GM18861 (cell line): ENCODE data around the gene FMN1.
"Not testable (repeated sequence)": the region's sequence is repeated elsewhere in the genome, so short reads cannot be mapped to it uniquely, and the experiment has no call there.

Experiments
- ATAC-seq: cut with Tn5 transposase; IDR thresholded peaks from one replicate; pipeline ENCODE4 v1.9.1; 2021; ENCODE audit not compliant: unreplicated experiment

The FMN1 gene

GRCh38 chr15:32866454-32867312, 327.8 kb downstream of the FMN1 start:
- no peak for ATAC-seq

DNA sequence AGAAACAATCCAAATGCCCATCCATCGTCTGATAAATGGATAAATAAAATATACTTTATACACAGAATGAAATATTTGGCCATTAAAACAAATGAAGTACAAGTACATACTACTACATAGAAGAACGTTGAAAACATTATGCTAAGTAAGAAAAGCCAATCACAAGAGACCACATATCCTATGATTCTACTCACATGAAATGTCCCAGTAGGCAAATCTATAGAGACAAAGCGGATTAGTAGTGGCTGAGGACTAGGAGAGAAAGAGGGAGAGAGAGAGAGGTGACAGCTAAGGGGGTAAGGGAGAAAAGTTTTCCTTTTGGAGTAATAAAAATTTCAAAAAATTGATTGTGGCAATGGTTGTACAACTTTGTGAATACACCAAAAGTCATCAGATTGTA, 329.7 kb downstream of the FMN1 start:
- ATAC-seq, result no peak

GRCh38 chr15:32864051-32864450, 330.5 kb downstream of the FMN1 start:
- no peak for ATAC-seq

- no peak for ATAC-seq
These were observed 332.8 kb downstream of the FMN1 start for GRCh38 chr15:32861761-32862160.

- no peak for ATAC-seq
These were observed 333.3 kb downstream of the FMN1 start for GRCh38 chr15:32861174-32861573.

DNA sequence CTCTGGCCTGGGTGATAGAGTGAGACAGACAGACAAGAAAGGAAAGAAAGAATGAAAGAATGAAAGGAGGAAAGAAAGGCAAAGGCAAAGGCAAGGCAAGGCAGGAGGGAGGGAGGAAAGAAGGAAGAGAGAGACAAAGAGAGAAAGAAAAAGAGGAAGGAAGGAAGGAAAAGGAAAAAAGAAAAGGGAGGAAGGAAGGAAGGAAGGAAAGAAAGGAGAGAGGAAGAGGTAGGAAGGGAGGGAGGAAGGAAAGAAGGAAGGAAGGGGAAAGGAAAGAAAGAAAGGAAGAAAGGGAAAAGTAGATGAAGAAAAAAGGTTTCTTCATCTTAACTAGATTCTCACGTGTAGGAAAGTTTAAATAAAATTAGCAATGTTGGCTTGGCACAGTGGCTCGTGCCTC, 334.5 kb downstream of the FMN1 start:
- ATAC-seq, result no peak

DNA sequence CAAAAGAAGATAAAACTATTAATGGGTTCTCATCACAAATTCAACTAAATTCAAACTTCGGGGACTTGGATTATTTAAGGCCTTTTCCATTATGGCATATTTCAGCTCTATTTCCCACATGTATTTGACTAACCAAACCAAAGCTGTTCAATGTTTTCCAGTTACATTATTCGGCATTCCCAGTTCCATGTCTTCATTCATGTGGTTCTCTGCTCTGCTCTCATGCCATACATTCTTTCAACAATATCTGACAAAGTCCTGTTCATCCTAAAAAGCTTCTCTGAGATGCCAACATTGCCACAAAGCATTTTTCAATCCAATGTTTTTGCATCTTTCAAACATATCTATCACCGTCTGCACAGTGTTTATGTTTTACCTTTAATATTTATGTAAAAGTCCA, 335.3 kb downstream of the FMN1 start:
- ATAC-seq, result no peak

DNA sequence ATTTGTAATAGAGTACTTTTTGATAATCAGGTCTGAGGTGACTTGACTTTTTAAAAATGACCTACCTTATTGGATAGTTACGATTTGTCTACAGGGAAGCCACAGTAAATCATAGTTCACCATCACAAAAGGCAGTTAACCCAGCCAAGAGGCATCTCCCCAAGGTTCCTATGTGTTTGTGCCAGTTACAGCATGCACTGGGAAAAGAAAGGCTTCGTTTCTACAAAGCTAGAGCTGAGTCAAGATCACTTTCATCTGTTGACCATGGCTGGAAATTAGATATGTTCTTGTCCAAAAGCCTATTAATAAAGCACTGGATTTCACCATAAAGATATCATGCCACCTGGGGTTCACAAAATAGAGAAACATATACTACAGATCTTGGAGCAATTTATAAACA, 336.8 kb downstream of the FMN1 start:
- no peak for ATAC-seq

DNA sequence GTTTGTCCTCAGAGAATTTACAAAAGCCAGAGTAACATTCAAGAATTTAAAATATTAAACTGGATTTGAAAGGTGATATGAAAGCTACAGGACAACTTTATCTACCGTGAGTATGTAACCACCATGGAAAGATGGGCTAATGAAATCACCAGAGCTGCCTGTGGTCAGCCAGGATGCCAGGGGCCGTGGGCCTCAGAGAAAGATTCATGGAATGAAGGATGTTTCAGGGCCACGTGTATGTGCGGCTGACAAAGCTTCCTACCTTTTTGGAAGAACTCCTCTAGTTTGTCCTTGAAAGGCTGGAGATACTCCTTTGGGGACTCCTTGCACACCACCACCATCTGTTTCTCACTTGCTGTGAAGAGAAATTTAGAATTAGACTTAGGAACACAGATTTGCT, 337.8 kb downstream of the FMN1 start:
- ATAC-seq, result no peak

- ATAC-seq, result no peak
These were observed 338.6 kb downstream of the FMN1 start for GRCh38 chr15:32855942-32856341.

DNA sequence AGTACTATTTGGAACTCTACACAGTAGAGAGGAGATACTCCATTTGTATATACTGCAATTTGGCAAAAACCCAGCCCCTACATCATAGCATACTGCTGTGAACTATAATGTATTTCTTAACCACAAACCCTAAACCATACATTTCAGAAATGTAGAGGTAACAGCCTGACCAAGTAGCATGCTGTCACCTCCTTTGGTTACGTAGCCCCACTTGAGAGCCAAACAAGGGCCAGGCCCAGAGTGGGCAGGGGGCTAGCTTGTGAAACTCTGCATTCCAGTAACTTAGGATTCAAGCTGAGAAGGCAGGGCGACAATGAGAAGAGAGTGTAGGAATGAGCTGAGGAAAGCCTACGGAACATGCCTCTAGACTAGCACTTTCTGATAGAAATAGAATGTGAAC, 340.9 kb downstream of the FMN1 start:
- no peak for ATAC-seq

GRCh38 chr15:32852771-32853170, 341.7 kb downstream of the FMN1 start:
- ATAC-seq, result no peak

GRCh38 chr15:32852017-32852416, 342.5 kb downstream of the FMN1 start:
- no peak for ATAC-seq

DNA sequence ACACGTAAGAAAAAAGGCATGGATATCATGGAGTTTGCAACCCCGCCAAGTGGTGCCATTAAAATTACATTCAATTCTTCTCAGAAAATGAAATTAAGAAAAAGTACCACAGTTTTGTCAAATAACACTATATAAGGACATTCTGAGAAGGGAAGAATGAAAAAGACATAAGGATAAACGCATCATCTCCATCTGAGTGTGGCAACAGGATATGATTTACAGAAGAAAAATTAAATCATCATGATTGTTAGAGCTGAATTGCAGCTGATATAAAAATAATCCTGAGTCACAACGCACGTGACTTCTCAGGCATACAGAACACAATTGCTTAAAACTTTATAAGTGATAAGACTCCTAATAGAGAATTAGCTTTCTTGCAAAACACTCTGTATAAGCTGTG, 342.9 kb downstream of the FMN1 start:
- ATAC-seq, result no peak

- ATAC-seq, result no peak
These were observed 344.5 kb downstream of the FMN1 start for GRCh38 chr15:32849769-32850668.

DNA sequence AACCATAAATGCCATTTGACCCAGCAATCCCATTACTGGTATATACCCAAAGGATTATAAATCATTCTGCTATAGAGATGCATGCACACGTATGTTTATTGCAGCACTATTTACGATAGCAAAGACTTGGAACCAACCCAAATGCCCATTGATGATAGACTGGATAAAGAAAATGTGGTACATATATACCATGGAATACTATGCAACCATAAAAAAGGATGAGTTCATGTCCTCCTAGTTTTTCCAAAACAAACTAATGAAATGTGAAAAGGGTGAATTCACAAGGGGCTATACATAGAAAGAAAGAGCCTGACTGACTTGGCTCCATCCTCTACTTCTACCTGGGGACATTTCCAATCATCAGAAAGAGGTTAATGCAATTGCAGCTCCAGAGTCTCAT, 347.8 kb downstream of the FMN1 start:
- ATAC-seq, result not testable (repeated sequence)

GRCh38 chr15:32844118-32844711, 350.3 kb downstream of the FMN1 start:
- no peak for ATAC-seq

DNA sequence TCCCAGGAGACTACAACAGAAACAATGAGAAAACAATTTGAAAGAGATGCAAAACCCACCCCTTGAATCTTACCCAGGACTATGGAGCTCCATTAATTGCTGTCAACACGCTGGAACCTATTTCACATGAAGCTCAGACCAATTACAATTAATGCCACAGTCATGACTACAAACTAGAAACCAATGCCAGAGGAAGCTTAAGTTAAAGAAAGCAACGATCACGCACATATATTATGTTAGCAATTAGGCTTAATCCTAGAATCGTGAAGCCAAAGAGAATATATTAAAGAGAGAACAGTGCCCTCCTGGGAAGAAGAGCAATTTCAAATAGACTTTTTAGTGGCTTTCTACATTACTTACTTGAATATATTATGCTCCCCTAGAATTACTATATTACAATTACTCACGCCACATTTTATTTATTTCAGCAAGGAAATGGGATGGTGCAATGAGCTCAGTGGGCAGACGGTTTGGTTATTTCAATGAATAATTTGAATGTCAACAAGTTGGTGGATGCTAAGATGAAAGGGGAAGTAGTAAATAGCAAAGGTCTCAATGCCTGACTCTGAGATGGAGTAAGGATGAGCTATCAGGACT, 351.2 kb downstream of the FMN1 start:
- ATAC-seq, result no peak

DNA sequence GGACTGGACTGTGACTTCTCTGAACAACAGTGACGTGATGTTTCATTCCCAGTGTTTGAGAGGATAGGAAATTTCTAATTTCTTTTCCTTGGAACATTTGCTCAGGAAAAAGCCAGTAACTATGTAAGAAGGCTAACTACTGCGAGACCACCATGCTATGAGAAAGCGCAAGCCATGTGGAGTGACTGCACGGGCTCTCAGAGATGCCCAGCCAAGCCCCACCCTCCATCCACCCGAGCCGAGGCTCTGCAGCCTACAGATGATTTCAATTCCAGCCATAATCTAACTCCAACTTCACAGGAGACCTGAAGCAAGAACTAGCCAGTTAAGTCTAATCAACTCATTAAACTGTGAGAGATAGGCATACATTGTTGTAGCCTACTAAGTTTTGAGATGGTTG, 352.4 kb downstream of the FMN1 start:
- no peak for ATAC-seq

- no peak for ATAC-seq
These were observed 353.8 kb downstream of the FMN1 start for GRCh38 chr15:32840507-32841245.

DNA sequence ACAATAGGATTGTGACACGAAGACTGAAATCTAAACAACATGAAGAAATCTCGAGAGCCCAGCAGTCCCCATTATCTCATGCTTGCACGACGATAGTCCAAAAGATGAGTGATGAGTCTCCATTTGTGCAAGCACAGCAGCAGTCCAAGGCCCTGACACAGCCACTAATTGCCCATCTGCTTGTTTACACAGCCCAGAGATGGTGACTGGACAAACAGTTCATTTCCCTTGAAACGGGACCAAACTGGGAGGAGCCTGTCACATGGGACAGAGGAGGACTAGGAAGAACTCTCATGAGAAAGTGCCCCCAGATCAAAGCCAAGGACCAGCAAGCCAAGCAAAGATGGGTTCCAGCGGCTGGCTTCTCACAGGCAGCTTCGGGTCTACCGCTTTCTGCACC, 355.7 kb downstream of the FMN1 start:
- ATAC-seq, result no peak
